Natural killer cell treated with Interleukin-12 subunit alpha and Interleukin-12 subunit beta and Interleukin-15 and Interleukin-18, amount 100 ng/mL, for 72 hours (primary cell): ENCODE measurements around the gene IL3RA. TPM values are rescaled to one million over a fixed set of nuclear protein-coding genes. Genes with fewer than 3 reads are reported as not detected.
"Not testable (repeated sequence)": the region's sequence is repeated elsewhere in the genome, so short reads cannot be mapped to it uniquely, and the experiment has no call there.

Source experiments
- ATAC-seq, 2 donors: fragments of 150-1000 bp; cut with Tn5 transposase in 1 of 2; sonication (Bioruptor Pico), chemical (Tn5 transposase) in 1 of 2; 2 replicates each; pipeline ENCODE4 v1.10.0; 2021
- DNase-seq: peaks from one replicate; pipeline ENCODE4 v3.0.0; 2022; ENCODE audit warnings: low spot score
- H3K27ac Mint-ChIP-seq, 2 donors: 1 replicate in 1 of 2; 2 replicates in 1 of 2; pipeline ENCODE4 v1.8.0; 2022; ENCODE audit warnings: mixed read lengths in 2 of 2, mild to moderate bottlenecking in 1 of 2, moderate library complexity in 1 of 2
- H3K27me3 Mint-ChIP-seq, 2 donors: 1 replicate in 1 of 2; 2 replicates in 1 of 2; pipeline ENCODE4 v1.8.0; 2022; ENCODE audit warnings: mixed read lengths in 2 of 2
- H3K36me3 Mint-ChIP-seq: one replicate; pipeline ENCODE4 v1.8.0; 2022; ENCODE audit warnings: mixed read lengths
- H3K4me1 Mint-ChIP-seq, 2 donors: 1 replicate in 1 of 2; 2 replicates in 1 of 2; pipeline ENCODE4 v1.8.0; 2022; ENCODE audit warnings: low read depth in 2 of 2, mixed read lengths in 2 of 2, mild to moderate bottlenecking in 1 of 2
- H3K4me3 Mint-ChIP-seq: one replicate; pipeline ENCODE4 v1.8.0; 2022; ENCODE audit warnings: mixed read lengths
- H3K9me3 Mint-ChIP-seq: 2 replicates; pipeline ENCODE4 v1.8.0; 2022; ENCODE audit warnings: mixed read lengths
- total RNA-seq, 2 donors: library from RNA; stranded (reverse); gene quantifications; one replicate each; pipeline ENCODE4 v1.2.3, GENCODE V29; 2022

Gene IL3RA
- total RNA-seq, 2 donors from 2014 or later, result 13.1 to 29.2 TPM

DNA sequence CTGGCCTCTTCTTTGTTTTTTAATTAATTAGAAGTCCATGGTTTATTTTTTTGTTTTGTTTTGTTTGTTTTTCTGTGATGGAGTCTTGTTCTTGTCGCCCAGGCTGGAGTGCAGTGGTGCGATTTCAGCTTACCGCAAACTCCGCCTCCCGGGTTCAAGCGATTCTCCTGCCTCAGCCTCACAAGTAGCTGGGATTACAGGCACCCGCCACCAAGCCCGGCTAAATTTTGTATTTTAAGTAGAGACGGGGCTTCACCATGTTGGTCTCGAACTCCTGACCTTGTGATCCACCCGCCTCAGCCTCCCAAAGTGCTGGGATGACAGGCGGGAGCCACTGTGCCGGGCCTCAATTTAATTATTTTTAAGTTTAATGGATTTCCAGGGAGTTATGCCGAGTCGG is 13.0 kb downstream of the IL3RA start:
- DNase-seq, H3K9me3 Mint-ChIP-seq, H3K27ac Mint-ChIP-seq, H3K4me3 Mint-ChIP-seq, H3K36me3 Mint-ChIP-seq, H3K4me1 Mint-ChIP-seq, H3K27me3 Mint-ChIP-seq, ATAC-seq: not testable (repeated sequence)

DNA sequence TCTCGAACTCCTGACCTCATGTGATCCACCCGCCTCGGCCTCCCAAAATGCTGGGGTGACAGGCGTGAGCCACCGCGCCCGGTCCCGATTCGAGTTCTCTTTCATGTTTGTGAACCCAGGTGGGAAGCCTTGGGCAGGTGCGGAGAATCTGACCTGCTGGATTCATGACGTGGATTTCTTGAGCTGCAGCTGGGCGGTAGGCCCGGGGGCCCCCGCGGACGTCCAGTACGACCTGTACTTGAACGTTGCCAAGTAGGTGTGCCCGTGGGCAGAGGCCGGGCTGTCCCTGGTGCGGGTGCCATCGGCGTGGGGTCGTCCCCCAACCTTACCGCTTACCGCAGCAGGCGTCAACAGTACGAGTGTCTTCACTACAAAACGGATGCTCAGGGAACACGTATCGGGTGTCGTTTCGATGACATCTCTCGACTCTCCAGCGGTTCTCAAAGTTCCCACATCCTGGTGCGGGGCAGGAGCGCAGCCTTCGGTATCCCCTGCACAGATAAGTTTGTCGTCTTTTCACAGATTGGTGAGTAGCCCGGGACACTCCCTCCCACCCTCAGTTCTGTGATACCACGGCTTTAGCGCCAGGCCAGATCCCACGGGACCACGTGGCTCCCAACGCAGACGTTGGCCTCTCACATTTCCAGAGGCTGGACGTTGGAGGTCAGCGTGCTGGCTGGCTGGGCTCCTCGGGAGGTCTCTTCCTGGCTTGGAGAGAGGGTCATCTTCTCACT is 15.6 kb downstream of the IL3RA start:
- Mint-ChIP-seq H3K4me3 (no peak overlapping the region), H3K27me3 (no peaks in the 10 kb centered on the region), H3K4me1 (no peaks in the 10 kb centered on the region), H3K27ac (no peak overlapping the region), H3K9me3 (no peaks in the 10 kb centered on the region), H3K36me3 (no peaks in the 10 kb centered on the region)
- peak in 1 of 2 donors; percentile 24 for ATAC-seq
- DNase-seq, result no peak

DNA sequence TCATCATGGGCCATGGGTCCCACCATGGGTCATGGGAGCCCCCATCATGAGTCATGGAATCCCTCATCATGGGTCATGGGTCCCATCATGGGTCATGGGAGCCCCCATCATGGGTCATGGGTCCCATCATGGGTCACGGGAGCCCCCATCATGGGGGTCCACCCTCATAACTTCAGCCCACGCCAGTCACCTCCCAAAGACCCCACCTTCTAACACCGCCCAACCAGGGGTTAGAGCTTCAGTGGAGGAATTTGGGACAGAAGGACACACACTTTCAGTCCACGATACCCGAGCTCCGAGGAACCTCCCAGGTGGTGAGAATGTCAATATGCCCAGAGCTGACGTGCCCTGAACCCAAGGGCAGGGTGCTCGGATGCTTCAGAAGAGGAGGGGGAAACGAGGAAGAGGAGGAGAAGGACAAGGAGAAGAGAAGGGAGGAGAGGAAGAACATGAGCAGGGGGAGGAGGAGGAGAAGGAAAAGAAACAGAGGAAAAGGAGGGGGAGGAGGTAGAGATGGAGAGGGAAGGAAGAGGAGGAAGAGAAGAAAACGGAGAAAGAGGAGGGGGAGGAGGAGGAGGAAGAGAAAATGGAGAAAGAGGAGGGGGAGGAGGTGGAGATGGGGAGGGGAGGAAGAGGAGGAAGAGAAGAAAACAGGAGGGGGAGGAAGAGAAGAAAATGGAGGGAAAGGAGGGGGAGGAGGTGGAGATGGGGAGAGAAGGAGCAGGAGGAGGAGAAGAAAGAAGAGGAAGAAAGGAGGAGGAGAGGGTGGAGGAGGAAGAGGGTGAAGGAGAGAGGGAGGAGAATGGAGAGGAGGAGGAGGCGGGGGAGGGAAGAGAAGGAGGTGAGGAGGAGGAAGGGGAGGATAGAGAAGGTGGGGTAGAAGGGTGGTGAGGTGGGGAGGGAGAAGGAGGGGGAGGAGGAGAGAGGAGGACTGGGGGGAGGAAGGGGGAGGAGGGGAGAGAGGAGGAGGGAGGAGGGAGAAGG is 17.7 kb downstream of the IL3RA start:
- H3K4me3 Mint-ChIP-seq, result no peak overlapping the region
- H3K36me3 Mint-ChIP-seq, result peaks cover 3% of the 10 kb centered on the region
- DNase-seq (no peak), ATAC-seq (no peak)
- no peak overlapping the region for H3K27ac Mint-ChIP-seq
- H3K27me3 Mint-ChIP-seq, result no peaks in the 10 kb centered on the region
- H3K9me3 Mint-ChIP-seq, result peaks cover 2% of the 10 kb centered on the region
- no peaks in the 10 kb centered on the region for H3K4me1 Mint-ChIP-seq

DNA sequence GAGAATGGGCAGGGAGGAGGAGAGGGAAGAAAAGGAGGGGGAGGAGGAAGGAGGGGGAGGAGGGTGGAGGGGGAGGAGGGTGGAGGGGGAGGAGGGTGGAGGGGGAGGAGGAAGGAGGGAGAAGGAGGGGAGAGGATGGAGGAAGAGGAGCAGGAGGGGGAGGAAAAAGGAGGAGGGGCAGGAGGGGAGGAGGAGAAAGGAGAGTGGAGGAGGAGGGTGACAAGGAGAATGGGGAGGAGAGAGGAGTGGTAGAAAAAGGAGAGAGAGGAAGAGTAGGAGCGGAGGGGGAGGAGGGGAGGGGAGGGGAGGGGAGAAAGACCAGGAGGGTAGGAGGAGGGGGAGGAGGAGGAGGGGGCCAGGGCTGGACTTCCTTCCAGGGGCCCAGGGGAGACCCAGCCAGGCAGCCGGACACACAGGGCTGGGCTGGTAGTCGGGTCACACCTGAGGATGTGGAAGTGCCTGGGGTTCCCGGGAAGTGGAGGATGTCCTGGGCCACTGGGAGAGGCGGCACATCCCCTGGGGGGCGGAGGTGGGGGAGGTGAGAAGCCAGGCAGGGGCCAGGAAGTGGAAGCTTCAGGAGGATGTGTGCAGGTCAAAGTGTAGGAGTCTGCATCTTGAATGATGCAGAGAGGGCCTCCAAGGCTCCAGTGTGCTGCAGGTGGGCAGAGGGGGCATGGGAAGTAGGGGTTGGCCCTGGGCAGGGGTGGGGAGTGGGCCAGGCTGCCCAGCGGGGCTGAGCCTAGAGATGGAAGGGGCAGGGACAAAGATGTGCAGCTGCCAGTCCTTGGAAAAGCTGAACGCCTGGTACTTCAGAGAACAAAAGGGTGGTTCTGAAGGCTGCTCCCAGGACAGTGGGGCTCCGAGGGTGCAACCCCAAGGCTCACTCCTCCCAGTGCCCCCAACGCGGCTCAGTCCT is 18.8 kb downstream of the IL3RA start:
- H3K9me3 Mint-ChIP-seq, result peaks cover 3% of the 10 kb centered on the region
- no peak overlapping the region for H3K27ac Mint-ChIP-seq
- no peaks in the 10 kb centered on the region for H3K27me3 Mint-ChIP-seq
- H3K4me3 Mint-ChIP-seq, result no peak overlapping the region
- DNase-seq (no peak), ATAC-seq (peak in 1 of 2 donors; percentile 52)
- no peaks in the 10 kb centered on the region for H3K4me1 Mint-ChIP-seq
- H3K36me3 Mint-ChIP-seq, result peaks cover 7% of the 10 kb centered on the region

DNA sequence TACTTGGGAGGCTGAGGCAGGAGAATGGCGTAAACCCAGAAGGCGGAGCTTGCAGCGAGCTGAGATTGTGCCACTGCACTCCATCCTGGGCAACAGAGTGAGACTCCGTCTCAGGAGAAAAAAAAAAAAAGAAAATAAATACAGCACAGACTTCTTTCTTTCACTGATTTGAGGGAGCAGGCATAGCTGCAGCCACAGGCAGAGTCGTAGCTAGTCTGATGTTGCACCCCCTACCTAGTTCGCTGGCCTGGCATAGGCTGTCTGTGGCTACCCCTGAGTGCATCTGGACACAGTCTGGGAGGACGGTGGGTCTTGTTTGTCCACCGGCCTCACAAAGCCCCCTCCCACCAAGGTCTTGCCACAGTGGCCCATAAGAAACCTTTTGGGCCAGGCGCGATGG is 21.4 kb downstream of the IL3RA start:
- ATAC-seq, result no peak
- peaks cover 15% of the 10 kb centered on the region for H3K36me3 Mint-ChIP-seq
- no peak for DNase-seq
- no peak overlapping the region for H3K27ac Mint-ChIP-seq
- H3K4me1 Mint-ChIP-seq, result peaks cover 0 to 6% of the 10 kb centered on the region in 2 donors
- H3K27me3 Mint-ChIP-seq, result no peaks in the 10 kb centered on the region
- H3K4me3 Mint-ChIP-seq, result no peak overlapping the region
- peaks cover 3% of the 10 kb centered on the region for H3K9me3 Mint-ChIP-seq

DNA sequence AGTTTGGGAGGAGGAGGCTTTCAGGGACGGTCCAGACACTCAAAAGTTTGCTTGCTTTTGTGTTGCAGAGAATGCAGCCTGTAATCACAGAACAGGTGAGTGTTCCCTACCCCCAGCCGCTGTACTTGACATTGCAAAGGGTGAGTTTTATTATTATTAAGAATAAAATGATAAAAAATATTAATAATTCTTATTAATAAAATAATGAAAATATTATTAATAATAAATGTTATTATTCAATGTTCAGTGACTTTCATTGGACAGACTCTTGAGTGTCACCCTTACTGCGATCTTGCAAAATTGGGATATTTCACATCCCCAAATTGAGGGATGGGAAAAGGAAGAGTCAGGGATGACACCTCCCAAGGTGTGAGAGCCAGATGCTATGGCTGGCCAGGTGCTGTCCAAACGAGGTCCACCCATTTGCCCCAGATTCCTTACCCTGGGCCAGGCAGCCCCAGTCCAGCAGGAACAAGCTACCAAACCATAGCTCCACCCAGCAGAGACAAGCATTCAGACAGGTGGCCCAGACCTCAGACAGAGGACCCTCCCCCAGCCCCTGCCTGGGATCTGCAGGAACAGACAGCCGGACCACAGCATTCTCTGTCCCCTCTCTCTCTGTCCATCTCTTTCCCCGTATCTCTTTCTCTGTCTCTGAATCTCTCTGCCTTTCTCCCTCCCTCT is 22.4 kb downstream of the IL3RA start:
- no peak for DNase-seq
- Mint-ChIP-seq H3K36me3 (peaks cover 15% of the 10 kb centered on the region), H3K27me3 (no peaks in the 10 kb centered on the region), H3K4me3 (no peak overlapping the region), H3K27ac (peak overlapping the region in 1 of 2 donors; percentile 14), H3K9me3 (peaks cover 3% of the 10 kb centered on the region), H3K4me1 (peaks cover 0 to 6% of the 10 kb centered on the region in 2 donors)
- peak in 1 of 2 donors; percentile 48 for ATAC-seq

DNA sequence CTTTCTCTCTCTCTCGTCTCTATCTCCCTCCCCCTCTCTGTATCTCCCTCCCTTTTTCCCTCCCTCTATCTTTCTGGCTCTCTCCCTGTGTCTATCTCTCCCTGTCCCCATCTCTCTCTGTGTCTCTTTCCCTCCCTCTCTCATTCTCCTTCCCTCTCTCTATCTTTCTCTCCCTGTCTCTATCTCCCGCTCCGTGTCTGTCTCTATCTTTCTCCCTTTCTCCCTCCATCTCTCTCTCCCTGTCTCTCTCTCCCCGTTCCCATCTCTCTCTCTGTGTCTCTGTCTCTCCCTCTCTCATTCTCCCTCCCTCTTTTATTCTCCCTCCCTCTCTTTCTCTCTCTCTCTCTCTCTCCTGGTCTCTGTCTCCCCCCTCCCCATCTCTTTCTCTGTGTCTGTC is 22.9 kb downstream of the IL3RA start:
- H3K27me3 Mint-ChIP-seq, result no peaks in the 10 kb centered on the region
- DNase-seq (no peak), ATAC-seq (no peak)
- H3K36me3 Mint-ChIP-seq, result peaks cover 15% of the 10 kb centered on the region
- peak overlapping the region in 1 of 2 donors; percentile 14 for H3K27ac Mint-ChIP-seq
- no peak overlapping the region for H3K4me3 Mint-ChIP-seq
- H3K9me3 Mint-ChIP-seq, result peaks cover 3% of the 10 kb centered on the region
- H3K4me1 Mint-ChIP-seq, result peaks cover 0 to 6% of the 10 kb centered on the region in 2 donors

DNA sequence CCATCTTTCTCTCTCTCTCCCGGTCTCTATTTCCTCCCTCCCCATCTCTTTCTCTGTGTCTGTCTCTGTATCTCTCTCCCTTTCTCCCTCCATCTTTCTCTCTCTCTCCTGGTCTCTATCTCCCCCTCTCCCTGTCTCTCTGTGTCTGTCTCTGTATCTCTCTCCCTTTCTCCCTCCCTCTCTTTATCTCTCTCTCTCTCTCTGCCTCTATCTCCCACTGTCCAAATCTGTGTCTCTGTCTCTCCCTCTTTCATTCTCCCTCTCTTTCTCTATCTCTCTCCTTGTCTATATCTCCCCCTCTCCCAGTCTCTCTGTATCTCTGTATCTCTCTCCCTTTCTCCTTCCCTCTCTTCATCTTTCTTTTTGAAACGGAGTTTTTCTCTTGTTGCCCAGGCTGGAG is 23.6 kb downstream of the IL3RA start:
- DNase-seq (no peak), ATAC-seq (no peak)
- Mint-ChIP-seq H3K4me3 (no peak overlapping the region), H3K27ac (peak overlapping the region in 1 of 2 donors; percentile 44), H3K4me1 (peaks cover 0 to 6% of the 10 kb centered on the region in 2 donors), H3K9me3 (peaks cover 3% of the 10 kb centered on the region), H3K27me3 (no peaks in the 10 kb centered on the region), H3K36me3 (peaks cover 15% of the 10 kb centered on the region)

DNA sequence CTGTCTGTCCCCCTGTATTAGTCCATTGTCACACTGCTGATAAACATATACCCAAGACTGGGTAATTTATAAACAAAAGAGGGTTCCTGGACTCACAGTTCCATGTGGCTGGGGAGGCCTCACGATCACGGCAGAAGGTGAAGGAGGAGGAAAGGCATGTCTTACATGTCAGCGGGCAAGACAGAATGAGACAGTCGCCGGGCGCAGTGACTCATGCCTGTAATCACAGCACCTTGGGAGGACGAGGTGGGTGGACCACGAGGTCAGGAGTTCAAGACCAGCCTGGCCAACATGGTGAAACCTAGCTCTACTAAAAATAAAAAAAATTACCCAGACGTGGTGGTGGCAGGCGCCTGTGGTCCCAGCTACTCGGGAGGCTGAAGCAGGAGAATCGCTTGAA is 24.7 kb downstream of the IL3RA start:
- peaks cover 0 to 6% of the 10 kb centered on the region in 2 donors for H3K4me1 Mint-ChIP-seq
- no peak for ATAC-seq
- H3K27ac Mint-ChIP-seq, result no peak overlapping the region
- no peaks in the 10 kb centered on the region for H3K27me3 Mint-ChIP-seq
- H3K36me3 Mint-ChIP-seq, result peaks cover 15% of the 10 kb centered on the region
- no peak for DNase-seq
- no peak overlapping the region for H3K4me3 Mint-ChIP-seq
- peaks cover 3% of the 10 kb centered on the region for H3K9me3 Mint-ChIP-seq

DNA sequence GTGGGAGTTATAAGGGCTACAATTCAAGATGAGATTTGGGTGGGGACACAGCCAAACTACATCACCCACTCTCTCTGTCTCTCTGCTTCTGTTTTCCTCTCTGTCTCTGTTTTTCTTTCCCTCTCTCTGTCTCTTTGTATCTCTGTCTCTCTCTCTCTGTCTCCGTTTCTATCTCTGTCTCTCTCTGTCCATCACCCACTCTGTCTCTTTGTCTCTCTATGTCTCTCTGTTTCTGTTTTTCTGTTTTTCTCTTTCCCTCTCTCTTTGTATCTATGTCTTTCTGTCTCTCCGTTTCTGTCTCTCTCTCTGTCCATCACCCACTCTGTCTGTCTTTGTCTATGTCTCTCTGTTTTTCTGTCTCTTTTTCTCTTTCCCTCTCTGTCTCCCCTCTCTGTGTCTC is 25.3 kb downstream of the IL3RA start:
- Mint-ChIP-seq H3K27ac (no peak overlapping the region), H3K4me1 (peaks cover 0 to 6% of the 10 kb centered on the region in 2 donors), H3K4me3 (no peak overlapping the region), H3K27me3 (no peaks in the 10 kb centered on the region), H3K9me3 (peaks cover 3% of the 10 kb centered on the region), H3K36me3 (peaks cover 15% of the 10 kb centered on the region)
- DNase-seq (no peak), ATAC-seq (no peak)

DNA sequence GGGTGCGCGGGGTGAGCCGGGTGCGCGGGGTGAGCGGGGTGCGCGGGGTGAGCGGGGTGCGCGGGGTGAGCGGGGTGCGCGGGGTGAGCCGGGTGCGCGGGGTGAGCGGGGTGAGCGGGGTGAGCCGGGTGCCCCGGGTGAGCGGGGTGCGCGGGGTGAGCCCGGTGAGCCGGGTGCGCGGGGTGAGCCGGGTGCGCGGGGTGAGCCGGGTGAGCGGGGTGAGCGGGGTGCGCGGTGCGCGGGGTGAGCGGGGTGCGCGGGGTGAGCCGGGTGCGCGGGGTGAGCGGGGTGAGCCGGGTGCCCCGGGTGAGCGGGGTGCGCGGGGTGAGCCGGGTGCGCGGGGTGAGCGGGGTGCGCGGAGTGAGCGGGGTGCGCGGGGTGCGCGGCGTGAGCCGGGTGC is 29.8 kb downstream of the IL3RA start:
- H3K36me3 Mint-ChIP-seq, H3K27me3 Mint-ChIP-seq, ATAC-seq, DNase-seq, H3K9me3 Mint-ChIP-seq, H3K4me1 Mint-ChIP-seq, H3K27ac Mint-ChIP-seq, H3K4me3 Mint-ChIP-seq: not testable (repeated sequence)

DNA sequence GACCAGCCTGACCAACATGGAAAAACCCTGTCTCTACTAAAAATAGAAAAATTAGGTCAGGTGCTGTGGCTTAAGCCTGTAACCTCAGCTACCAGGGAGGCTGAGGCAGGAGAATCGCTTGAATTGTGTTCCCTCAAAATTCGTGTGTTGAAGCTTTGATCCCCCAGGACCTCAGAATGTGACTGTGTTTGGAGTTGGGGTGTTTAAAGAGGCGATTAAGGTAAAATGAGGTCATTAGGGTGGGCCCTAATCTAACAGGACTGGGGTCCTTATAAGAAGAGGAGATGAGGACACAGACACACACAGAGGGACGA is 31.8 kb downstream of the IL3RA start:
- DNase-seq, result no peak
- H3K4me1 Mint-ChIP-seq, result no peaks in the 10 kb centered on the region
- H3K4me3 Mint-ChIP-seq, result no peak overlapping the region
- no peak overlapping the region for H3K27ac Mint-ChIP-seq
- ATAC-seq, result no peak
- H3K9me3 Mint-ChIP-seq, result no peaks in the 10 kb centered on the region
- H3K36me3 Mint-ChIP-seq, result no peaks in the 10 kb centered on the region
- no peaks in the 10 kb centered on the region for H3K27me3 Mint-ChIP-seq

DNA sequence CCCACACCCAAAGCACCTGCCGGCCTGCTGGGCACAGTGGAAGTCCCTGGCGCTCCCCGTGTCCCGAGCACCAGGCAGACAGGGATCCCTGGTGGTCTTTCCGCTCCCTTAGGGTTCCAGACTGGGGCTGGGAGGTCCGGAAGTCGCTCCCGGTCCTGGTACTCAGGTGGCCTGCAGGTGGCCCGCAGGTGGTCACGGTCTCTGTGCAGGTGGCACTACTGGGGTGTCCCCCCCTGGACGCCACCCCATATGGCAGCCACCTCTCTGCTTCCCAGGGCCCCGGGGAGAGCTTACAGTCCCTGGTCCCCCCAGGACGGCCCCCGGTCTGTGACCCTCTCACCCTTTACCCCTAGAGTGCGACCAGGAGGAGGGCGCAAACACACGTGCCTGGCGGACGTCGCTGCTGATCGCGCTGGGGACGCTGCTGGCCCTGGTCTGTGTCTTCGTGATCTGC is 41.7 kb downstream of the IL3RA start:
- no peak overlapping the region for H3K4me3 Mint-ChIP-seq
- ATAC-seq, result peak; percentile 17 to 61
- DNase-seq, result no peak
- H3K27ac Mint-ChIP-seq, result no peak overlapping the region
- no peaks in the 10 kb centered on the region for H3K27me3 Mint-ChIP-seq
- H3K9me3 Mint-ChIP-seq, result no peaks in the 10 kb centered on the region
- peaks cover 0 to 3% of the 10 kb centered on the region in 2 donors for H3K4me1 Mint-ChIP-seq
- H3K36me3 Mint-ChIP-seq, result no peaks in the 10 kb centered on the region
